Endothelial cell of hepatic sinusoid (primary cell): ENCODE data around the gene MESP1.

ENCODE experiments used
- in situ Hi-C: cut with HindIII; loops from 2 replicates; pipeline ENCODE4 v1.10.0; 2017; ENCODE audit warnings: low sequenced_read_pairs

Gene MESP1

GRCh38 chr15:89760303-89761008 is 9.4 kb upstream of the MESP1 start:
- in situ Hi-C loops, result loop anchor here (5.0 kb wide), 1 partner anchor 117 kb away; no protein-coding TSS in a partner anchor

- in situ Hi-C loops, result loop anchor here (5.0 kb wide), 1 partner anchor 117 kb away; no protein-coding TSS in a partner anchor
Measured at GRCh38 chr15:89759835-89760234, 8.8 kb upstream of the MESP1 start.

GRCh38 chr15:89758981-89759380 is 7.9 kb upstream of the MESP1 start:
- in situ Hi-C loops, result no loop called here

GRCh38 chr15:89758283-89758682 is 7.2 kb upstream of the MESP1 start:
- in situ Hi-C loops, result no loop called here

GRCh38 chr15:89756897-89757296 is 5.8 kb upstream of the MESP1 start:
- in situ Hi-C loops, result no loop called here

- in situ Hi-C loops, result no loop called here
Measured at GRCh38 chr15:89755701-89756100, 4.7 kb upstream of the MESP1 start.

- in situ Hi-C loops, result no loop called here
Measured at GRCh38 chr15:89754361-89755154, 3.5 kb upstream of the MESP1 start.

GRCh38 chr15:89753855-89754254 is 2.8 kb upstream of the MESP1 start:
- in situ Hi-C loops, result no loop called here

- in situ Hi-C loops, result no loop called here
Measured at GRCh38 chr15:89751748-89752147, 699 bp upstream of the MESP1 start.

- in situ Hi-C loops, result no loop called here
Measured at GRCh38 chr15:89749951-89750559, 994 bp downstream of the MESP1 start.

GRCh38 chr15:89749526-89749925 is 1.5 kb downstream of the MESP1 start:
- in situ Hi-C loops, result no loop called here

GRCh38 chr15:89749054-89749453 is 2.0 kb downstream of the MESP1 start:
- in situ Hi-C loops, result no loop called here

GRCh38 chr15:89747708-89748682 is 3.1 kb downstream of the MESP1 start:
- in situ Hi-C loops, result no loop called here

- in situ Hi-C loops, result no loop called here
Measured at GRCh38 chr15:89746386-89746780, 4.7 kb downstream of the MESP1 start.

GRCh38 chr15:89745768-89746167 is 5.3 kb downstream of the MESP1 start:
- in situ Hi-C loops, result no loop called here

GRCh38 chr15:89745131-89745530 is 5.9 kb downstream of the MESP1 start:
- in situ Hi-C loops, result no loop called here

- in situ Hi-C loops, result no loop called here
Measured at GRCh38 chr15:89743594-89743993, 7.5 kb downstream of the MESP1 start.

- in situ Hi-C loops, result no loop called here
Measured at GRCh38 chr15:89743011-89743410, 8.0 kb downstream of the MESP1 start.

- in situ Hi-C loops, result no loop called here
Measured at GRCh38 chr15:89740137-89740536, 10.9 kb downstream of the MESP1 start.

- in situ Hi-C loops, result no loop called here
Measured at GRCh38 chr15:89735773-89736172, 15.3 kb downstream of the MESP1 start.
